HG02678 (cell line): ENCODE data around the gene NDUFA13.

Source experiments
- ATAC-seq: cut with Tn5 transposase; IDR thresholded peaks from one replicate; pipeline ENCODE4 v1.9.1; 2021; ENCODE audit warnings: mild to moderate bottlenecking, moderate library complexity; ENCODE audit not compliant: unreplicated experiment

Gene NDUFA13

DNA sequence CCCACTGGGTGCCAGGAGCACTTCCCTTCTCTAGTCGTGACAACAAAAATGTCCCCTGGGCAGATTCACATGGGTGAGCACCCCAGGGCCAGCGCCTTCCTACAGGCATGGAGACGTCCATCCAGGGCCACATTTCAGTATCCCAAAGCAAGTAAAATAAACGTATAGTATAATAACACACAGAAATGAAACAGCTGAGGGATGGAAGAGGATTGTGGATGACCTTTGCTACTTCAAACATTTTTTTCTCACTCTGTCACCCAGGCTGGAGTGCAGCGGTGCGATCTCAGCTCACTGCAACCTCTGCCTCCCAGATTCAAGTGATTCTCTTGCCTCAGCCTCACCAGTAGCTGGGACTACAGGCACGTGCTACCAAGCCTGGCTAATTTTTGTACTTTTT is 50.3 kb downstream of the NDUFA13 start:
- ATAC-seq, result no peak

DNA sequence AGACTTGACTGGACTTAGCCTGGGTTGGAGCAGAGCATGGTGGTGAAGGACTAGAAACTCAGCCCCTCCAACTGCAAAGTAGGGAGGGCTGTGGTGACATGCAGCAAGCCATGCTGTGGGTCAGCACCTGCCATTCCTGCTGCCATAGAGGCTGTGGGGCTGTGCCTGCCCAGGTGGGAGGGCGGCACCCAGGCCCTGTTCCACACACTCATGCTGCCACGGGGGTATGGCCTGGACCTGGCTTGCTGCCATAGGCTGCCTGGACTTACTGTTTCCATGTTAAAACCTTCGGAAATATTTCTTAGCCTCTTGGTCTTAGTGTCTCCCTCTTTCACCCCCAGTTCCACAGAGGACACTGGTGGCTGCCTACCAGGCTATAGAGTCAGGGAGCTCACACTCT is 51.4 kb downstream of the NDUFA13 start:
- ATAC-seq, result no peak

GRCh38 chr19:19568802-19569756 is 53.1 kb downstream of the NDUFA13 start:
- ATAC-seq, result no peak

DNA sequence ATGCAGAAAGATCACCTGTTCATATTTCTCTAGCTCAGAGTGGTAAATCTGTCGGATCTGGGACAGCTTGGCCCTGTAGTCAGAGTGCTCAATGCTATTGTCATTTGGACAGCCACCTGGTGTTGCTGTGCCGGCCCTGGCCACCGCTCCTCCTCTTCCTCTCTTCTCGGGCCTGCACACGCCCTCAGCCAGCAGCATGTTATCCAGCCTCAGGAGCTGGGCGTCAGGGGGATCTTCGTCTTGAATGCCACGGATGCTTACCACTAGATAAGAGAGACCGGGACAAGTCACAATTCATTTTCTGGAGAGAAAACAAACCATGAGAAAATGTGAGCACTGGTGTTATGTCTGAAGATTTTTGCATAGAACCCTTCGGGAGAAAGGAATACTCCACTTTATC is 54.5 kb downstream of the NDUFA13 start:
- no peak for ATAC-seq

- ATAC-seq, result no peak
Measured at GRCh38 chr19:19571071-19571786, 55.2 kb downstream of the NDUFA13 start.

DNA sequence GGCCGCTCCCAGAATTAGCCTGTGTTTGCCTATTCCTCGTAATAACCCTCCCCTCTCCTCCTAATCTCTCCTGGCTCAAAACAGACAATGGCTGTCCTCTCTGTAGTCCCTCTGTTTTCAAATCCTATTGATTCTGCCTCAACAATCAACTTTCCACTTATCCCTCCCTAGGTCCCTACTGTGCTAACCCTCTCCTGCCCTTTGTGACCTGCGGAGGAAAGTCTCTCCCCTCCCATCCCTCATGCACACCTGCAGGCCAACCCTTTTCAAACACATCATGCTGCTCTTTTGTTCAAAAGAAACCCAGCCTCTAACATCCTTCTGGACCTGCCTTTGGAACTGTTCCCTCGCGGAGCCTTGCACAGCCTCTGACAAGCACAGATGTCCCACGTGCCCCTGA is 59.4 kb downstream of the NDUFA13 start:
- no peak for ATAC-seq
